Measurements from ENCODE around the gene GPR21. TPM values are rescaled to one million over a fixed set of nuclear protein-coding genes. Genes with fewer than 3 reads are reported as not detected.

Gene GPR21
- total RNA-seq, 4 donors from 2014 or later, result 1.3 to 1.8 TPM; not detected in 2

DNA sequence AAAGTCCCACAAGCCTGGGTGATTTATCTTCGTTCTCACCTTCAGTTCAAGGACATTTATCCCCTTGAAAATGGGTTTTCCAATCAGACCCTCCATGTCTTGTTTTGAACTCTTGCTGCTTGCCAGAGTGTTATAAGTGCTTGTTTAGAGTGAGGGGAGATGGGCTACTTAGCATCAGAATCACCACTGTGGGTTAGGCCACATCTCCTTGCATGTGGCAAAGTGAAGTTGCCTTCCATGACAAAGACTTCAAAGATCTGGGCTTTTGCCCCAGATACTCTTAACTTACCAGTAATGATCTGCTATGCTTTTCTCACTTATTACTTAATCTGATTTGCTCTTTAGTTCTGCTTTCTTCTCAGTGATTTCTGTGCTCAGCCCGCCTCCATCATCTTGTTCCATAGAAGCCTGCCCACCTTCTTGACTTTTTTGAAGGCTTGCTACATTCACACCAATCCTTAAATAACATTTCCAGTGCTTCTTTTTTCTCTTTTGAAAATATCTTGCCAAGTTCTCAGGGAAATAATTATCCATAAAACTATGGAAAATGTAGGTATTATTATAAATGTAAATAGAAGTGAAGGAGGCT is 39.0 kb downstream of the GPR21 start:
- in situ Hi-C loops (cut with MboI; ENCODE audit: low sequenced_read_pairs in 4 of 4), result no loop called here
- ATAC-seq (no peak), DNase-seq (no peak)
- no peaks in the 10 kb centered on the region for H3K27me3 ChIP-seq
- H3K4me1 ChIP-seq, result no peaks in the 10 kb centered on the region
- no peak for TF ChIP-seq POLR2A (IDR thresholded peaks at IDR 0.05)
- TF ChIP-seq, protein P1, sequence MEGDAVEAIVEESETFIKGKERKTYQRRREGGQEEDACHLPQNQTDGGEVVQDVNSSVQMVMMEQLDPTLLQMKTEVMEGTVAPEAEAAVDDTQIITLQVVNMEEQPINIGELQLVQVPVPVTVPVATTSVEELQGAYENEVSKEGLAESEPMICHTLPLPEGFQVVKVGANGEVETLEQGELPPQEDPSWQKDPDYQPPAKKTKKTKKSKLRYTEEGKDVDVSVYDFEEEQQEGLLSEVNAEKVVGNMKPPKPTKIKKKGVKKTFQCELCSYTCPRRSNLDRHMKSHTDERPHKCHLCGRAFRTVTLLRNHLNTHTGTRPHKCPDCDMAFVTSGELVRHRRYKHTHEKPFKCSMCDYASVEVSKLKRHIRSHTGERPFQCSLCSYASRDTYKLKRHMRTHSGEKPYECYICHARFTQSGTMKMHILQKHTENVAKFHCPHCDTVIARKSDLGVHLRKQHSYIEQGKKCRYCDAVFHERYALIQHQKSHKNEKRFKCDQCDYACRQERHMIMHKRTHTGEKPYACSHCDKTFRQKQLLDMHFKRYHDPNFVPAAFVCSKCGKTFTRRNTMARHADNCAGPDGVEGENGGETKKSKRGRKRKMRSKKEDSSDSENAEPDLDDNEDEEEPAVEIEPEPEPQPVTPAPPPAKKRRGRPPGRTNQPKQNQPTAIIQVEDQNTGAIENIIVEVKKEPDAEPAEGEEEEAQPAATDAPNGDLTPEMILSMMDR (IDR thresholded peaks at IDR 0.05 in 4 of 5, conservative IDR thresholded peaks at IDR 0.05 in 1 of 5), result no peak
- no peaks in the 10 kb centered on the region for H3K9me3 ChIP-seq
- no peak overlapping the region for H3K27ac ChIP-seq
- intact Hi-C loops (cut with DNase I; ENCODE audit: low total_unique reads), result no loop called here
- no peak overlapping the region for H3K4me3 ChIP-seq
- peaks cover 0 to 19% of the 10 kb centered on the region in 2 donors for H3K36me3 ChIP-seq

DNA sequence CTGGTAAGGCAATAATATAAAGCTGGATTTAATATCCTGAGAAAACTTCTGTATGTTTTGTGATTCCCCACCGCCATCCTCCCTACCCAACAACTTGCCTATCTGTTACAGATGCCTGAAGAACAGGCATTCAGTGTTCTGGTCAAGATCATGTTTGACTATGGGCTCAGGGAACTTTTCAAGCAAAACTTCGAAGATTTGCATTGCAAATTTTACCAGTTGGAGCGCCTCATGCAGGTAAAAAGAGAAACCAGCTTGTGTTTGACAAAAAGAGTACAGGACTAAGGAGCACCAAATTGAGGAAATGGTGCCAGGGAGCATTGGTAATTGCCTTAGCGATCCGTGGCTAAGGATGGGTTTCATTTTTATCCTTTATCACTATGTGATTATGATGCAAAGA is 40.0 kb downstream of the GPR21 start:
- peaks cover 0 to 21% of the 10 kb centered on the region in 2 donors for H3K36me3 ChIP-seq
- ATAC-seq, result no peak
- intact Hi-C loops (cut with DNase I; ENCODE audit: low total_unique reads) (no loop called here), in situ Hi-C loops (cut with MboI; ENCODE audit: low sequenced_read_pairs in 4 of 4) (no loop called here)
- no peaks in the 10 kb centered on the region for H3K27me3 ChIP-seq
- H3K4me3 ChIP-seq, result no peak overlapping the region
- TF ChIP-seq POLR2A (IDR thresholded peaks at IDR 0.05), result no peak
- TF ChIP-seq, protein P1 (IDR thresholded peaks at IDR 0.05 in 4 of 5, conservative IDR thresholded peaks at IDR 0.05 in 1 of 5), result no peak
- no peak for DNase-seq
- no peaks in the 10 kb centered on the region for H3K9me3 ChIP-seq
- H3K27ac ChIP-seq, result peak overlapping the region in 1 of 4 donors; percentile 23
- H3K4me1 ChIP-seq, result no peaks in the 10 kb centered on the region

- in situ Hi-C loops (cut with MboI; ENCODE audit: low sequenced_read_pairs in 4 of 4), result no loop called here
- Histone ChIP-seq H3K4me3 (no peak overlapping the region), H3K27ac (peak overlapping the region in 1 of 4 donors; percentile 23), H3K4me1 (no peaks in the 10 kb centered on the region), H3K36me3 (peaks cover 0 to 27% of the 10 kb centered on the region in 2 donors), H3K9me3 (no peaks in the 10 kb centered on the region), H3K27me3 (no peaks in the 10 kb centered on the region)
- TF ChIP-seq POLR2A (IDR thresholded peaks at IDR 0.05), result no peak
- TF ChIP-seq, protein P1 (IDR thresholded peaks at IDR 0.05 in 4 of 5, conservative IDR thresholded peaks at IDR 0.05 in 1 of 5), result no peak
- DNase-seq (no peak), ATAC-seq (peak in 1 of 2 donors; percentile 45)
- intact Hi-C loops (cut with DNase I; ENCODE audit: low total_unique reads), result no loop called here
Measured at GRCh38 chr9:123073991-123074422, 40.5 kb downstream of the GPR21 start.

- H3K4me1 ChIP-seq, result no peaks in the 10 kb centered on the region
- peaks cover 0 to 30% of the 10 kb centered on the region in 2 donors for H3K36me3 ChIP-seq
- DNase-seq (no peak), ATAC-seq (no peak)
- H3K9me3 ChIP-seq, result no peaks in the 10 kb centered on the region
- no peak overlapping the region for H3K4me3 ChIP-seq
- TF ChIP-seq POLR2A (IDR thresholded peaks at IDR 0.05), result no peak
- TF ChIP-seq, protein P1 (IDR thresholded peaks at IDR 0.05 in 4 of 5, conservative IDR thresholded peaks at IDR 0.05 in 1 of 5), result no peak
- intact Hi-C loops (cut with DNase I; ENCODE audit: low total_unique reads) (no loop called here), in situ Hi-C loops (cut with MboI; ENCODE audit: low sequenced_read_pairs in 4 of 4) (loop anchor here in 1 of 4 donors (25.0 kb wide), 1 partner anchor 263 kb away; no protein-coding TSS in a partner anchor)
- H3K27ac ChIP-seq, result no peak overlapping the region
- H3K27me3 ChIP-seq, result no peaks in the 10 kb centered on the region
Measured at GRCh38 chr9:123074628-123075027, 41.2 kb downstream of the GPR21 start.
